Testis (tissue), 3 donors: ENCODE measurements around the gene LHX3. TPM values are rescaled to one million over a fixed set of nuclear protein-coding genes. Genes with fewer than 3 reads are reported as not detected.

Experiments
- DNase-seq: peaks from one replicate; pipeline ENCODE4 v3.0.0-alpha.2; 2019
- H3K27ac ChIP-seq, 2 donors: fragments of 200-600 bp; sonication (generic); one replicate each; pipeline ENCODE4 v1.5.1; 2019
- H3K27me3 ChIP-seq: fragments of 200-600 bp; sonication (generic); one replicate; pipeline ENCODE4 v1.5.1; 2019
- H3K36me3 ChIP-seq: fragments of 200-600 bp; sonication (generic); one replicate; pipeline ENCODE4 v1.5.1; 2017; ENCODE audit warnings: low read depth; ENCODE audit errors: missing control alignments
- H3K4me1 ChIP-seq: fragments of 200-600 bp; sonication (generic); one replicate; pipeline ENCODE4 v1.5.1; 2019
- H3K4me3 ChIP-seq, 2 donors: fragments of 200-600 bp; sonication (generic); one replicate each; pipeline ENCODE4 v1.5.1; 2017 to 2019
- H3K9me3 ChIP-seq: fragments of 200-600 bp; sonication (generic); one replicate; pipeline ENCODE4 v1.5.1; 2017
- CTCF ChIP-seq, 3 experiments: fragments of 450-650 bp in 2 of 3; fragments of 200-600 bp in 1 of 3; sonication (generic) in 1 of 3; IDR thresholded peaks; one replicate each; pipeline ENCODE4 v1.5.1; 2016 to 2019; ENCODE audit warnings: antibody characterized with exemption in 3 of 3, mild to moderate bottlenecking in 2 of 3, moderate library complexity in 1 of 3
- POLR2A ChIP-seq: fragments of 450-650 bp; IDR thresholded peaks from one replicate; pipeline ENCODE4 v1.6.1; 2017; ENCODE audit warnings: antibody characterized with exemption, mild to moderate bottlenecking, moderate library complexity
- WGBS, 2 donors: methylation state at CpG; one replicate each; pipeline ENCODE4 v1.1.5; 2018; 5-methylcytosine and 5-hydroxymethylcytosine counted together
- intact Hi-C: fragments of 100-400 bp; cut with DNase I; formaldehyde crosslinking; loops from one replicate; pipeline ENCODE4 v1.15.1; 2023; ENCODE audit warnings: low total_unique reads
- polyA plus RNA-seq: library from polyadenylated mRNA; stranded (reverse); fragments of 350-450 nt; fragmentation: Illumina TruSeq; extraction: RNeasy Lipid Tissue Mini Kit (QIAGEN cat#74804); gene quantifications from one replicate; pipeline ENCODE4 v1.2.3, GENCODE V29; 2014; ENCODE audit warnings: low read depth, low replicate concordance; ENCODE audit not compliant: insufficient read depth
- total RNA-seq, 2 donors: library from RNA; depleted of rRNA; stranded (reverse); fragments of >200 nt; gene quantifications; one replicate each; pipeline ENCODE4 v1.2.3, GENCODE V29; 2016

Gene LHX3
- total and polyA plus RNA-seq, 3 donors from 2014 or later, result 0.55 to 0.62 TPM; not detected in 1

- DNase-seq, result no peak
- H3K27ac ChIP-seq, result no peak overlapping the region
- TF ChIP-seq POLR2A (no peak), CTCF (IDR thresholded peaks at IDR 0.05) (no peak)
- H3K4me1 ChIP-seq, result no peaks in the 10 kb centered on the region
- no peaks in the 10 kb centered on the region for H3K36me3 ChIP-seq
- 48 to 59% methylated on average over 29 to 30 of the region's 30 CpGs for WGBS, 2 donors
- no peaks in the 10 kb centered on the region for H3K9me3 ChIP-seq
- no peak overlapping the region for H3K4me3 ChIP-seq
- no peaks in the 10 kb centered on the region for H3K27me3 ChIP-seq
- intact Hi-C loops, result no loop called here
Observed at GRCh38 chr9:136191099-136191959, 13.6 kb downstream of the LHX3 start.

GRCh38 chr9:136190656-136191055, 14.3 kb downstream of the LHX3 start:
- no peaks in the 10 kb centered on the region for H3K9me3 ChIP-seq
- intact Hi-C loops, result no loop called here
- H3K4me1 ChIP-seq, result no peaks in the 10 kb centered on the region
- no peak overlapping the region for H3K4me3 ChIP-seq
- H3K27me3 ChIP-seq, result no peaks in the 10 kb centered on the region
- no peak overlapping the region for H3K27ac ChIP-seq
- no peak for TF ChIP-seq CTCF (IDR thresholded peaks at IDR 0.05)
- WGBS, 2 donors, result 58 to 78% methylated on average over 3 to 11 of the region's 11 CpGs
- no peak for DNase-seq
- no peaks in the 10 kb centered on the region for H3K36me3 ChIP-seq

GRCh38 chr9:136190237-136190601, 14.7 kb downstream of the LHX3 start:
- no peak for TF ChIP-seq POLR2A
- no peak for TF ChIP-seq CTCF (IDR thresholded peaks at IDR 0.05)
- WGBS, 2 donors, result 70 to 90% methylated on average over 2 to 7 of the region's 7 CpGs
- Histone ChIP-seq H3K27me3 (no peaks in the 10 kb centered on the region), H3K4me3 (no peak overlapping the region), H3K27ac (no peak overlapping the region), H3K9me3 (no peaks in the 10 kb centered on the region), H3K36me3 (no peaks in the 10 kb centered on the region), H3K4me1 (no peaks in the 10 kb centered on the region)
- intact Hi-C loops, result no loop called here
- DNase-seq, result no peak

GRCh38 chr9:136189394-136190236, 15.3 kb downstream of the LHX3 start:
- no peaks in the 10 kb centered on the region for H3K4me1 ChIP-seq
- H3K36me3 ChIP-seq, result no peaks in the 10 kb centered on the region
- H3K27ac ChIP-seq, result no peak overlapping the region
- no peak for DNase-seq
- intact Hi-C loops, result no loop called here
- H3K27me3 ChIP-seq, result no peaks in the 10 kb centered on the region
- H3K9me3 ChIP-seq, result no peaks in the 10 kb centered on the region
- 49 to 56% methylated on average over 19 to 28 of the region's 28 CpGs for WGBS, 2 donors
- no peak overlapping the region for H3K4me3 ChIP-seq
- no peak for TF ChIP-seq CTCF (IDR thresholded peaks at IDR 0.05)
- TF ChIP-seq POLR2A, result no peak
